Cardiac septum (tissue), 1 donor: Measurements from ENCODE around the gene ZNF626. TPM values are rescaled to one million over a fixed set of nuclear protein-coding genes. Genes with fewer than 3 reads are reported as not detected.
"Not testable (repeated sequence)": the region's sequence is repeated elsewhere in the genome, so short reads cannot be mapped to it uniquely, and the experiment has no call there.

Source experiments
- DNase-seq: peaks from one replicate; pipeline ENCODE4 v3.0.0-alpha.2; 2020; ENCODE audit warnings: low spot score
- intact Hi-C: fragments of 100-400 bp; cut with DNase I; formaldehyde crosslinking; loops from one replicate; pipeline ENCODE4 v1.14.0; 2022
- long read RNA-seq: library from polyadenylated mRNA; unstranded; transcript quantifications from one replicate; pipeline ENCODE4 v2.0.0, GENCODE V29; 2021
- total RNA-seq: library from RNA; stranded (reverse); fragmentation: NEBNext Ultra II Directional; extraction: Animal tissue kit (Norgen Biotek cat#: 25700); gene quantifications from one replicate; pipeline ENCODE4 v1.2.1, GENCODE V29; 2021
- donor health status: DM: no; HTN: no; CAD: no.

Gene ZNF626
- 8.6 TPM for total RNA-seq
- long read RNA-seq, transcript ZNF626-201 (4 exons, 1,123 nt) = major isoform, 7 of 11 reads
- long read RNA-seq, partial matches to known transcripts = 0 of 11 reads
- long read RNA-seq, other reads (novel, unspliced or antisense) = 4 of 11 reads

- intact Hi-C loops = loop anchor here (10.0 kb wide), 2 partner anchors 96 to 114 kb away; partner anchors contain the start of genes ZNF66 and ZNF737
- peak; percentile 96 for DNase-seq
Observed at GRCh38 chr19:20661150-20661819, at the start of gene ZNF626. TSS of gene ZNF626 (minus strand) at chr19:20661571. CDS start at chr19:20661446, 125 bp downstream.

- no peak for DNase-seq
- intact Hi-C loops = loop anchor here (10.0 kb wide), 2 partner anchors 104 to 106 kb away; partner anchors contain the start of genes ZNF66 and ZNF737
Observed at GRCh38 chr19:20669263-20669662, 7.9 kb upstream of the ZNF626 start.

- intact Hi-C loops = loop anchor here (10.0 kb wide), 2 partner anchors 102 to 108 kb away; partner anchors contain the start of genes ZNF66 and ZNF737
- no peak for DNase-seq
Observed at GRCh38 chr19:20667281-20667680, 5.9 kb upstream of the ZNF626 start.

- DNase-seq = no peak
- intact Hi-C loops = loop anchor here (10.0 kb wide), 2 partner anchors 100 to 110 kb away; partner anchors contain the start of genes ZNF66 and ZNF737
Observed at GRCh38 chr19:20664901-20665781, 3.8 kb upstream of the ZNF626 start.

GRCh38 chr19:20664475-20664874 is 3.1 kb upstream of the ZNF626 start:
- not testable (repeated sequence) for DNase-seq
- intact Hi-C loops = loop anchor here (10.0 kb wide), 2 partner anchors 100 to 110 kb away; partner anchors contain the start of genes ZNF66 and ZNF737

GRCh38 chr19:20662421-20663105 is 1.2 kb upstream of the ZNF626 start:
- DNase-seq = no peak
- intact Hi-C loops = loop anchor here (10.0 kb wide), 2 partner anchors 98 to 112 kb away; partner anchors contain the start of genes ZNF66 and ZNF737

- no peak for DNase-seq
- intact Hi-C loops = loop anchor here (10.0 kb wide), 2 partner anchors 96 to 114 kb away; partner anchors contain the start of genes ZNF66 and ZNF737
Observed at GRCh38 chr19:20660473-20661140, 764 bp downstream of the ZNF626 start.

- no peak for DNase-seq
- intact Hi-C loops = no loop called here
Observed at GRCh38 chr19:20640545-20640944, 20.8 kb downstream of the ZNF626 start.

- DNase-seq = no peak
- intact Hi-C loops = no loop called here
Observed at GRCh38 chr19:20640023-20640422, 21.3 kb downstream of the ZNF626 start.

- intact Hi-C loops = not testable (repeated sequence)
Observed at GRCh38 chr19:20624560-20624959, 36.8 kb downstream of the ZNF626 start.

GRCh38 chr19:20616071-20616470 is 45.3 kb downstream of the ZNF626 start:
- intact Hi-C loops = no loop called here
- DNase-seq = no peak

More at GRCh38 chr19:20624560-20624959, 36.8 kb downstream of the ZNF626 start:
- not testable (repeated sequence) for DNase-seq

- intact Hi-C loops, DNase-seq: not testable (repeated sequence)
Observed at GRCh38 chr19:20614971-20615370, 46.4 kb downstream of the ZNF626 start.

GRCh38 chr19:20612711-20613316 is 48.6 kb downstream of the ZNF626 start:
- intact Hi-C loops = no loop called here
- DNase-seq = no peak

GRCh38 chr19:20611866-20612265 is 49.5 kb downstream of the ZNF626 start:
- no peak for DNase-seq
- intact Hi-C loops = no loop called here

GRCh38 chr19:20607943-20608342 is 53.4 kb downstream of the ZNF626 start:
- intact Hi-C loops = no loop called here
- no peak for DNase-seq
